Measurements from ENCODE around the gene CUTC.

GRCh38 chr10:99805190-99805589 is 73.2 kb downstream of the CUTC start:
- TF ChIP-seq GLIS3 (CRISPR knock-in tag; IDR thresholded peaks at IDR 0.05) (no peak), CSDC2 (CRISPR knock-in tag; IDR thresholded peaks at IDR 0.05) (no peak), ZNF70 (CRISPR knock-in tag; IDR thresholded peaks at IDR 0.05) (no peak), CREB5 (CRISPR knock-in tag; IDR thresholded peaks at IDR 0.05; ENCODE audit: low read depth) (no peak), ZFP30 (CRISPR knock-in tag; IDR thresholded peaks at IDR 0.05) (no peak), ZNF8 (CRISPR knock-in tag; IDR thresholded peaks at IDR 0.05) (no peak)
